PFSK-1 (cell line): Measurements from ENCODE around the gene CCSER1.

Experiments used
- POLR2AphosphoS5 ChIP-seq: IDR thresholded peaks from 2 replicates; pipeline ENCODE4 v1.6.1; 2012; ENCODE audit warnings: low read depth, mild to moderate bottlenecking, control low read depth, low read length, moderate library complexity
- SIN3A ChIP-seq: IDR thresholded peaks from 2 replicates; pipeline ENCODE4 v1.6.1; 2012; ENCODE audit warnings: mild to moderate bottlenecking, low read length, moderate library complexity, borderline replicate concordance; ENCODE audit not compliant: insufficient read depth
- TAF1 ChIP-seq: IDR thresholded peaks from 2 replicates; pipeline ENCODE4 v1.6.1; 2012; ENCODE audit warnings: low read length, control low read depth, borderline replicate concordance; ENCODE audit not compliant: insufficient read depth
- TF ChIP-seq, protein P1 (sequence below), 2 experiments: IDR thresholded peaks; 2 replicates each; pipeline versions ENCODE4 v1.6.1 to v1.8.0; 2011 to 2012; ENCODE audit warnings: low read depth in 2 of 2, low read length in 2 of 2, control low read depth in 1 of 2, inconsistent platforms in 1 of 2, mild to moderate bottlenecking in 1 of 2, moderate library complexity in 1 of 2; ENCODE audit not compliant: insufficient read depth in 1 of 2

DNA sequence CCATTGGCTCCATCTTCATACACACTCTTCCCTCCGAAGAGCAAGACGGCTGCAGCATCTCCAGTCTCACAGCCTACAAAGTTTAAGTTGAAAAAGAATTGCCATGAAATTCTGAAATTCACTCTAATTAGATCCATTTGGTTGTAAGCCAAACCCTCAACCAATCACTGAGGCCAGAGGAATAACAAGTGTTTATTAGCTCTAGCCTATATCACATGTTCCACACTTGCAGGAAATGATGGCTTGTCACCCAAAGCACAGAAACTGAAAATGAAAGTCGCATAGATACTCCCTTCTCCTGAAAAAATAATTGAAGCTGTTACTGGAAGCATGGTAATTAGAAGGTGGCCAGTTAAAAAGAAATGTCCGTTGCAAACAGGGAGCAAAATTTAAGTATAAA lies 1071.8 kb downstream of the CCSER1 start:
- TF ChIP-seq POLR2AphosphoS5 = no peak
- TF ChIP-seq, protein P1, sequence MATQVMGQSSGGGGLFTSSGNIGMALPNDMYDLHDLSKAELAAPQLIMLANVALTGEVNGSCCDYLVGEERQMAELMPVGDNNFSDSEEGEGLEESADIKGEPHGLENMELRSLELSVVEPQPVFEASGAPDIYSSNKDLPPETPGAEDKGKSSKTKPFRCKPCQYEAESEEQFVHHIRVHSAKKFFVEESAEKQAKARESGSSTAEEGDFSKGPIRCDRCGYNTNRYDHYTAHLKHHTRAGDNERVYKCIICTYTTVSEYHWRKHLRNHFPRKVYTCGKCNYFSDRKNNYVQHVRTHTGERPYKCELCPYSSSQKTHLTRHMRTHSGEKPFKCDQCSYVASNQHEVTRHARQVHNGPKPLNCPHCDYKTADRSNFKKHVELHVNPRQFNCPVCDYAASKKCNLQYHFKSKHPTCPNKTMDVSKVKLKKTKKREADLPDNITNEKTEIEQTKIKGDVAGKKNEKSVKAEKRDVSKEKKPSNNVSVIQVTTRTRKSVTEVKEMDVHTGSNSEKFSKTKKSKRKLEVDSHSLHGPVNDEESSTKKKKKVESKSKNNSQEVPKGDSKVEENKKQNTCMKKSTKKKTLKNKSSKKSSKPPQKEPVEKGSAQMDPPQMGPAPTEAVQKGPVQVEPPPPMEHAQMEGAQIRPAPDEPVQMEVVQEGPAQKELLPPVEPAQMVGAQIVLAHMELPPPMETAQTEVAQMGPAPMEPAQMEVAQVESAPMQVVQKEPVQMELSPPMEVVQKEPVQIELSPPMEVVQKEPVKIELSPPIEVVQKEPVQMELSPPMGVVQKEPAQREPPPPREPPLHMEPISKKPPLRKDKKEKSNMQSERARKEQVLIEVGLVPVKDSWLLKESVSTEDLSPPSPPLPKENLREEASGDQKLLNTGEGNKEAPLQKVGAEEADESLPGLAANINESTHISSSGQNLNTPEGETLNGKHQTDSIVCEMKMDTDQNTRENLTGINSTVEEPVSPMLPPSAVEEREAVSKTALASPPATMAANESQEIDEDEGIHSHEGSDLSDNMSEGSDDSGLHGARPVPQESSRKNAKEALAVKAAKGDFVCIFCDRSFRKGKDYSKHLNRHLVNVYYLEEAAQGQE (IDR thresholded peaks at IDR 0.05; ENCODE audit: insufficient read depth in 1 of 2, low read depth in 2 of 2, low read length in 2 of 2) = no peak
- no peak for TF ChIP-seq SIN3A
- TF ChIP-seq TAF1 = no peak
